Caco-2 (cell line): ENCODE data around the gene PDE2A. TPM values are rescaled to one million over a fixed set of nuclear protein-coding genes. Genes with fewer than 3 reads are reported as not detected.

Experiments
- BruUV-seq: library from RNA; stranded (reverse); fragments of 400-500 nt; replicated peaks from 2 replicates; lab custom pipeline; 2021; lab: Mats Ljungman, UMichigan
- CTCF ChIA-PET: fragments of 300-600 bp; sonication (Branson Sonifier 250); formaldehyde crosslinking; loops from one replicate; lab custom pipeline; 2022; ENCODE audit warnings: antibody characterized with exemption; lab: Charles Lee
- POLR2A ChIA-PET: fragments of 300-600 bp; sonication (Branson Sonifier 250); formaldehyde crosslinking; loops from one replicate; lab custom pipeline; 2022; ENCODE audit warnings: antibody characterized with exemption; lab: Charles Lee
- DNase-seq, 2 experiments: peaks; one replicate each; pipeline versions ENCODE4 v3.0.0 to v3.0.0-alpha.2; 2020 to 2022
- H3K27me3 ChIP-seq: replicated peaks from 2 replicates; pipeline ENCODE4 v1.6.0; 2011; ENCODE audit warnings: low read length; ENCODE audit not compliant: control insufficient read depth, insufficient read depth
- H3K36me3 ChIP-seq: 2 replicates; pipeline ENCODE4 v1.5.1; 2011; ENCODE audit warnings: low read length; ENCODE audit not compliant: control insufficient read depth, insufficient read depth
- H3K4me1 ChIP-seq: fragments of 250-450 bp; sonication (Bioruptor Pico); 2 replicates; pipeline ENCODE4 v1.5.1; 2020; ENCODE audit warnings: mild to moderate bottlenecking
- H3K4me3 ChIP-seq: 2 replicates; pipeline ENCODE4 v1.5.1; 2011; ENCODE audit warnings: low read depth, mild to moderate bottlenecking, control low read depth, low read length
- H3K9me3 ChIP-seq: fragments of 250-450 bp; sonication (Bioruptor Pico); 2 replicates; pipeline ENCODE4 v1.5.1; 2020; ENCODE audit warnings: mild to moderate bottlenecking, moderate library complexity
- H3K27ac Mint-ChIP-seq: one replicate; pipeline ENCODE4 v1.8.0; 2022; ENCODE audit warnings: mixed read lengths; ENCODE audit not compliant: unreplicated experiment
- H3K27me3 Mint-ChIP-seq: one replicate; pipeline ENCODE4 v1.8.0; 2022; ENCODE audit warnings: mixed read lengths; ENCODE audit not compliant: insufficient read depth, unreplicated experiment
- H3K36me3 Mint-ChIP-seq: one replicate; pipeline ENCODE4 v1.8.0; 2022; ENCODE audit warnings: mild to moderate bottlenecking, mixed read lengths; ENCODE audit not compliant: insufficient read depth, unreplicated experiment
- H3K4me1 Mint-ChIP-seq: one replicate; pipeline ENCODE4 v1.8.0; 2022; ENCODE audit warnings: low read depth, mixed read lengths; ENCODE audit not compliant: unreplicated experiment
- H3K4me3 Mint-ChIP-seq: one replicate; pipeline ENCODE4 v1.8.0; 2022; ENCODE audit warnings: mild to moderate bottlenecking, moderate library complexity, mixed read lengths; ENCODE audit not compliant: unreplicated experiment
- H3K9me3 Mint-ChIP-seq: one replicate; pipeline ENCODE4 v1.8.0; 2022; ENCODE audit warnings: mixed read lengths; ENCODE audit not compliant: unreplicated experiment
- CTCF ChIP-seq, 2 experiments: fragments of 200-600 bp in 1 of 2; IDR thresholded peaks; 1 replicate in 1 of 2; 2 replicates in 1 of 2; pipeline versions ENCODE4 v1.5.1 to v1.8.0; 2011 to 2022; ENCODE audit warnings: antibody characterized with exemption in 1 of 2, control low read depth in 1 of 2, inconsistent platforms in 1 of 2, low read depth in 1 of 2, low read length in 1 of 2, mild to moderate bottlenecking in 1 of 2, moderate library complexity in 1 of 2; ENCODE audit not compliant: insufficient read depth in 1 of 2, severe bottlenecking in 1 of 2, unreplicated experiment in 1 of 2
- intact Hi-C: fragments of 100-400 bp; cut with micrococcal nuclease; formaldehyde crosslinking; loops from one replicate; pipeline ENCODE4 v1.10.0; 2022; ENCODE audit not compliant: unreplicated experiment
- total RNA-seq: library from RNA; stranded (reverse); gene quantifications from 2 replicates; pipeline ENCODE4 v1.2.3, GENCODE V29; 2022

Gene PDE2A
- total RNA-seq, 1 experiment from 2014 or later: 1.4 TPM

GRCh38 chr11:72543849-72544542 is 130.2 kb downstream of the PDE2A start:
- CTCF ChIA-PET: no interaction called here
- Mint-ChIP-seq H3K4me3 (no peak overlapping the region), H3K9me3 (no peaks in the 10 kb centered on the region), H3K36me3 (no peaks in the 10 kb centered on the region), H3K4me1 (peaks cover 6% of the 10 kb centered on the region), H3K27me3 (peaks cover 13% of the 10 kb centered on the region), H3K27ac (no peak overlapping the region)
- no peaks in the 10 kb centered on the region for H3K9me3 ChIP-seq
- H3K4me1 ChIP-seq: no peaks in the 10 kb centered on the region
- intact Hi-C loops: no loop called here
- H3K27me3 ChIP-seq: no peaks in the 10 kb centered on the region; the same call in 1 of the 2 replicates
- no TSS peak for BruUV-seq
- H3K4me3 ChIP-seq: no peak overlapping the region
- POLR2A ChIA-PET: no interaction called here
- no peaks in the 10 kb centered on the region for H3K36me3 ChIP-seq
- TF ChIP-seq CTCF (IDR thresholded peaks at IDR 0.05; ENCODE audit: insufficient read depth in 1 of 2, low read depth in 1 of 2, low read length in 1 of 2, severe bottlenecking in 1 of 2, unreplicated experiment in 1 of 2): peak in 1 of 2 experiments; percentile 13
- no peak for DNase-seq

GRCh38 chr11:72541257-72541974 is 132.8 kb downstream of the PDE2A start:
- Mint-ChIP-seq H3K27me3 (peaks cover 15% of the 10 kb centered on the region), H3K36me3 (no peaks in the 10 kb centered on the region), H3K9me3 (no peaks in the 10 kb centered on the region), H3K27ac (no peak overlapping the region), H3K4me1 (no peaks in the 10 kb centered on the region), H3K4me3 (no peak overlapping the region)
- Histone ChIP-seq H3K27me3 (no peaks in the 10 kb centered on the region; the same call in 1 of the 2 replicates), H3K9me3 (no peaks in the 10 kb centered on the region), H3K36me3 (no peaks in the 10 kb centered on the region), H3K4me3 (no peak overlapping the region), H3K4me1 (no peaks in the 10 kb centered on the region)
- ChIA-PET CTCF (interaction anchor here (1.0 kb wide), 1 partner anchor 21 kb away, joined by 3 read pairs; no protein-coding TSS in a partner anchor), POLR2A (no interaction called here)
- no TSS peak for BruUV-seq
- intact Hi-C loops: no loop called here
- no peak for DNase-seq
- TF ChIP-seq CTCF (IDR thresholded peaks at IDR 0.05; ENCODE audit: insufficient read depth in 1 of 2, low read depth in 1 of 2, low read length in 1 of 2, severe bottlenecking in 1 of 2, unreplicated experiment in 1 of 2): no peak

GRCh38 chr11:72537051-72537450 is 137.2 kb downstream of the PDE2A start:
- H3K9me3 ChIP-seq: no peaks in the 10 kb centered on the region
- BruUV-seq: no TSS peak
- no peak for DNase-seq
- H3K4me1 ChIP-seq: peaks cover 15% of the 10 kb centered on the region
- H3K4me1 Mint-ChIP-seq: peaks cover 17% of the 10 kb centered on the region
- H3K27ac Mint-ChIP-seq: no peak overlapping the region
- H3K4me3 Mint-ChIP-seq: no peak overlapping the region
- POLR2A ChIA-PET: no interaction called here
- H3K9me3 Mint-ChIP-seq: no peaks in the 10 kb centered on the region
- H3K4me3 ChIP-seq: no peak overlapping the region
- no peak for TF ChIP-seq CTCF (IDR thresholded peaks at IDR 0.05; ENCODE audit: insufficient read depth in 1 of 2, low read depth in 1 of 2, low read length in 1 of 2, severe bottlenecking in 1 of 2, unreplicated experiment in 1 of 2)
- H3K27me3 Mint-ChIP-seq: peaks cover 17% of the 10 kb centered on the region
- CTCF ChIA-PET: interaction anchor here (0.6 to 1.9 kb wide), 4 partner anchors 11 to 66 kb away, joined by 3 to 8 read pairs (median 4); no protein-coding TSS in a partner anchor
- intact Hi-C loops: no loop called here
- H3K36me3 Mint-ChIP-seq: no peaks in the 10 kb centered on the region
- no peaks in the 10 kb centered on the region for H3K36me3 ChIP-seq
- no peaks in the 10 kb centered on the region; the same call in 1 of the 2 replicates for H3K27me3 ChIP-seq
